GM21423 (cell line): Measurements from ENCODE around the gene THAP4.
"Not testable (repeated sequence)": the region's sequence is repeated elsewhere in the genome, so short reads cannot be mapped to it uniquely, and the experiment has no call there.

Experiments
- ATAC-seq: cut with Tn5 transposase; IDR thresholded peaks from one replicate; pipeline ENCODE4 v1.9.1; 2021; ENCODE audit warnings: mild to moderate bottlenecking, moderate library complexity; ENCODE audit not compliant: unreplicated experiment

The THAP4 gene

DNA sequence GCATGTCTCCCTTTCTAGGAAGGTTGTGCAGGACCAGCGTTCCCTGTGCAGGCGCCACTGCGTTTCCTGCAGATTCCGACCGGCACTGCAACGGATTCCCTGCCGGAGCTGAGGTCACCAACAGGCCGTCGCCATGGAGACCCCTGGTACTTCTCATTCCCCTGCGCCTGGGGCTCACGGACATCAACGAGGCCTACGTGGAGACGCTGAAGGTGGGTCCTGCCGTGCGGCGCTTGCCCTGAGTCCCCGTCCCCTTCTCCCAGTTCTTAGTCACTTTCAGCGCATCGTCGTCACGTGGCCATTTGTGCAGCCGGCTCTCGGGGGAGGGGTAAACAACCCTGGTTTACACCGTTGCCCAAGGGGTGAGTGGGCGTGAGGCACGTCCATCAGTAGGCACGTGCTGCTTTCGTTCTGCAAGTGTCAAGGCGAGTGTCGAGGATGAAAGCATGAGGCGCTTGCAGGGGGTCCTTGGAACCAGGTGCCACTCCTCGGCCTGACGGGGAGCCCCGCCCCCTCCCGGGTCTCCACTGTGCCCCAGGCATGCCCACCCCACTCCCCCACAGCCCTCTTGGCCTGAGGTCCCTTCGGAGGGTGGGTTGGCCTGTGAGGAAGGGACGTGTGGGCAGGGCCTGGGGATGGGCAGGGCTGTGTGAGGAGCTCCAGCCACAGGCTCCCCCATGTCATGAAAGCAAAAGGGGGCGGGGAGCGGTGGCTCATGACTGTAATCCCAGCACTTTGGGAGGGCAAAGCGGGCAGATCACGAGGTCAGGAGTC lies 29.9 kb upstream of the THAP4 start:
- ATAC-seq = no peak

DNA sequence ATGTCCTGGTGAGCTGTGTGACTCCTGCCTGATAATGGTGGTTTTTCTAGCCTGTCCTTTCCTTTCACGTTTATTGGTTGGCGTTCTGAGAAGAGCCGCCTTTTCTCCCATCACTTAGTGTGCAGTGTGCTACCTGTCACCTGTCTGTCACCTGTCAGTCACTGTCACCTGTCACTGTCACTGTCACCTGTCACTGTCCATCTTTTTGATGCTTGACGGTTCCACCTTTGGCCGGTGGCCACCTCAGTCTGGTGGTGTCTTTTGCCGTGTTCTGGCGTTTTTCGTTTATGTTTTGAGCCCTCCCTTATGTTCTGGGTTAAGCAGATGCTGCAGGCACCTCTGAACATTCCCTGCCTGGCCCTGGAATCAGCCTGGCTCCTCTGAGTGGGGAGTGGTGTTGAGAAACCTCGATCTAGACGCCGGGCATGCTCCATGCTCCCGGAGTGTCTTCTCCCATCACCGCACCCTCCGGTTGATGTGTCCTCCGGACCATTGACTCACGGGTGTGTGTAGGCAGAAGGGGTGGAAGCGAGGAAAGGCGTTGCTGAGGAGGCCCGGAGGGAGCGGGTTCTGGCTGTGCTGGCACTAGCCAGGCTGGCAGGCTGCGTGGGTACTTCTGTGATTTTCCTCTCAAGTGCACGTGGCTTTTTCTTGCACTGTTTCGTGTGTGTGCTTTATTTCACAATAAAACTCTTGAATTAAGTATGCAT lies 28.9 kb upstream of the THAP4 start:
- no peak for ATAC-seq

DNA sequence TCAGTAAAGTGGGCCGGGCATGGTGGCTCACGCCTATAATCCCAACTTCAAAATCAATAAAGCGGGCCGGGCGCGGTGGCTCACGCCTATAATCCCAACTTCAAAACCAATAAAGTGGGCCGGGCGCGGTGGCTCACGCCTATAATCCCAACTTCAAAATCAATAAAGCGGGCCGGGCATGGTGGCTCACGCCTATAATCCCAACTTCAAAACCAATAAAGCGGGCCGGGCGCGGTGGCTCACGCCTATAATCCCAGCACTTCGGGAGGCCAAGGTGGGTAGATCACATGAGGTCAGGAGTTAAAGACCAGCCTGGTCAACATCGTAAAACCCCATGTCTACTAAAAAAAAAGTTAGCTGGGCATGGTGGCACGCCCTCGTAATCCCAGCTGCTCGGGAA lies 25.8 kb upstream of the THAP4 start:
- not testable (repeated sequence) for ATAC-seq

DNA sequence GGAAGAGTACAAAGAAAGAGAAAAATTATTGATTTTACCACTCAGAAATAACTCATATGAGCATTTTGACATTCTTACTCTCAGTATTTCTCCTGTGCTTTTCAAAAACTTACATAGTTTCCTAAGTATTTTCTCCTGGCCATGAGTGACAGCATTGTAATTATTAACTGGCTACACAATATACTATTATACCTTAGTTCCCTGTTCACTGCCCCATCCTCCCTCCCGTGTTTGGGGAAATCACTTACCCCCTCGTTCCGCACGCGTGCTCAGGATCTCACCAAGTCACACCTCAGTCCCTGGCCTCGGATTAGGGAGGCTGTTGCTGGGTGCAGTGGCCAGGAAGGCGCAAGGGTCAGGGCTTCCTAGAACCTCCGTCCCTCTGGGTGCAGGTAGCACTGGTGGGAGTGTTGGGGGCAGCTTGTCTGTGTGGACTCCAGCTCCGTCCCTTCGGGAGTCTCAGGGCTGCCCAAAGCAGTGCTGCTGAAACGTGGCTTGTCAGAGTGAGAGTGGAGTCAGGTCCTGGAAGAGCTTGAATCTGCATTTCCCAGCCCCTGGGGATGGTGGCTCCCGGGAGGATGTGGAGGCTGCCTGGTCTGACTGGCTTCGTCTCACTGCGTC lies 23.7 kb upstream of the THAP4 start:
- ATAC-seq = no peak

DNA sequence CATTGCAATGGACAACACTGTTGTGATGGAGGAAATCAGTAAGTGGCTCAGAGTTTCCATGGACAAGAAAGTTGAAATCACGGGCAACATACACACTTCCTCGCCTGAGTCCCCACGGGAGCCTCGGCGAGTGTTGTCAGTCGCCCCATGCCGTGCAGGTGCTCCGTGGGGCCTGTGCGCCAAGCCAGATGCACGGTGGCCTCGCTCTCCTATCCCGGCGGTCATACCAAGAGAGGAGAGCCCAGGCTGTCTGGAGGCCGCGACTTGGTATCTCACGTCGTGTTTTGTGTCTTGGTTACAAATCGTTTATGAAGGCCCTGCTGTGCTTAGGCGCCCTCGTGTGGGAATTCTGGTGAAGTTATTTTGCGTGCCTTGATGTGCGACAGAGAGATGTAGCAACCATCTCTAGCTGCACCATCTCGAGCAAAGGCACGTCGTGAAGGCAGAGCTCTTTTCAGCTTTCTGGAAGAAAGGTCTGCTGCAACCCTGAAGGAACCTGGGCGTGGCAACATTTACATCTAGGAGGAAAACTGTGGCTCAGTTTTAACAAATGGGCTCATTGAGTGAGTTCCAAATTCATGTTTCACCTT lies 22.3 kb upstream of the THAP4 start:
- ATAC-seq = no peak

DNA sequence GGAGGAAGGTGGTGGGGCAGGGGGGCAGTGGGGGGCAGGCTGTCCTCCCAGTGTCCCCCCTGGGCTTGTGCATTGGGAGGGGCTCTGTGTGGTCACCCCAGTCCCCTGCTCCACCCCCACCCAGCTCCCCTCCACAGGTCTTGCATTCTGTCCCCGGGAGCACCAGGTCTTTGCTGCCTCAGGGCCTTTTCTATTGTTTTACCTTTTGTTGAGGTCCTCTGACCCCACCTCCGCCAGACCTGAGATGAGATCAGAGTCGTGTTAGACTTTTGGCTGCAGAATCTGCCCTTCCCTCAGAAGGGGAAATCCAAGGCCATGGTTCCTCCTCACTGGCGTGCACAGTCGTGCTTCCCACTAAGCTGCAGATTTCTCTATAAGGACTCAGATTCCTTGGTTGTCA lies 21.3 kb upstream of the THAP4 start:
- no peak for ATAC-seq

DNA sequence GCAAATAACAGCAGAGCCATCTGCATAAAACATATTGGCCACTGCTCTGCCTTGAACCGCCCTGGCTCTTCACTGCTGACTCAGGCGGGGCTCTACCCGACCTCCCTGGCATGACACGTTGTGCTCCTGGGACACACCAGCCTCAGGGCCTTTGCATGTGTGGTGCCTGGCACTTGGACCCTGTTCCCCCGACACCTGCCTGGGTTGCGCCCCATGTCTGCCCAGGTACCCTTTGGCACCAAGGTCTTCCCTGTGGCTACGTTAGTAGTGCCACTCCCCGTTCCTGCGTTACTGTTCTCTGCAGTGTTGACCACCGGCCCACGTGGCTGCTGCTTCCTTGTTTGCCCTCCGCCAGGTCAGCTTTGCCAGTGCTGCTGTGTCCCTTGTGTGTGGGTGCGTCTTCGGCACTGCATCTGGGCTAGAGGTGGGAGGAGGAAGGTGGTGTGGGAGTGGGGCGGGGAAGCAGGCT lies 20.9 kb upstream of the THAP4 start:
- ATAC-seq = no peak

DNA sequence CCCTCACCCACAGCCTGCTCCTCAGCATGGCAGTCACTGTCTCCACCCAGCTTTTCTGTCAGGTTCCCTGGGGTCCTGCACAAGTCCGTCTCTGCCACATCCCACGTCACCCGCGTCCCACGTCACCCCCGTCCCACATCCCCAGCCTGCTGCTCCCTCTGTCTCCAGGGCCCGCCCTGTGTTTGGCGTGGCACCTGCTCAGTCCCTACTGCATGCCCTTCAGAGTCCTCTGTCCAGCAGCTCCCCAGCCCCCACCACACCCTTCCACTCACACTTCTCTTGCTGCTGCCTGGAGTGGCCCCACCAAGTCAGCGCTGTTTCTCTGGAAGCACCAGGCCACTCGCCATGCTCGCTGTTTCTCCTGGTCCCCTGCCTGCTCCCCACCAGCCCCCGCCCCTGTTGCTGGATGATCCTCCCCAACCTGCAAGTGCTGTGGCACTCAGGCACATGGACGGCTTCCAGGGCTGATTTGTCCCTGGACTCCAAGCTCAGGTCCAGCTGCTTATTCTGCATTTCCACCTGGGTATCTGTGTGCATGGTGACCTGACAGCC lies 19.3 kb upstream of the THAP4 start:
- ATAC-seq = no peak

DNA sequence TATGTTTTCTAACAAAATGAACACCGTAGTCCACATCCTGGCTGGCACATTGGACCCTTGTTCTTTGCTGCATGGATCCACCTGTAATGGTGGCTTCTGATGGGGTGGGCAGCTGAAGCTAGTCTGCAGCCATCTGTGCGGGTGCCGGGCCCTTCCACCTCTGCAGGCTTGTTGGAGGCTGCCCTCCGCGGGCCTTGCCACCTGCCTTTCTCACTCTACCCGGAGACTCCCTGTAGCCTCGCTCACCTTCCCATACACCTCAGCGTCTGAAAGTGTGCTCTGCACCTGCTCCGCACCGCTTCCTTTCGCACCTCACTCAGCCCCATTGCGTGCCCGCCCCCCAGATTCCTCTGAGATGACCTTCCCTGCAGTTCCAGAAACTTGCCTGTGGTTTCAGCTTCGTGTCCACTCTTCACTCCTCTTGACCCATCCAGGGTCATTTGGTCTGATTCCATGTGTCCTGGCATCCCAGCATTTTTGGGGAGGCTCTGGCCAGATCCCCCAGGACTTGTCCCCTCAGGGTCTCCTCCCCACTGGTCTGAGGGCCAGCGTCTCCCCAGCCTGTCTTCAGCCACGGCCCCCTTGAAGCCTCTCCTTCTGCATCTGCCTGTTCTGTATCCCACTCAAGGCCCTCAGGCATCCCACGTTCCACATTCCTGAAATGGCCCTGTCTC lies 18.7 kb upstream of the THAP4 start:
- ATAC-seq = no peak

DNA sequence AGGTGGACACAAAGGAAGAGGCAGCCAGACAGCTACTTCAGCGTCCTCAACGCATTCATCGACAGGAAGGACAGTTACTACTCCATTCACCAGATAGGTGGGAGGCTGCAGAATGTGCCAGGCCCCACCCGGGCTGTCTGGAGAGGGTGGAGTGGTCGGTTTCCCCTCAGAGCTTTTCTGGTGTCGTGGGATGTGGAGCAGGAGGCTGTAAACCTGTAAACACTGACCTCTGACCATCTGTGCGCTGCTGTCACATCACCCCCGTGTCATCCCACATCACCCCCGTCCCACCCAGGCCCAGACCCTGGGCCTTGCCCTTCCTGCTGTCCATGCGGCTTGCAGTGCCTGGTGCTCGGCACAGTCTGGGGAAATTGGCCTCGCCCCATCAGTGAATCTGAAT lies 17.6 kb upstream of the THAP4 start:
- ATAC-seq = no peak

DNA sequence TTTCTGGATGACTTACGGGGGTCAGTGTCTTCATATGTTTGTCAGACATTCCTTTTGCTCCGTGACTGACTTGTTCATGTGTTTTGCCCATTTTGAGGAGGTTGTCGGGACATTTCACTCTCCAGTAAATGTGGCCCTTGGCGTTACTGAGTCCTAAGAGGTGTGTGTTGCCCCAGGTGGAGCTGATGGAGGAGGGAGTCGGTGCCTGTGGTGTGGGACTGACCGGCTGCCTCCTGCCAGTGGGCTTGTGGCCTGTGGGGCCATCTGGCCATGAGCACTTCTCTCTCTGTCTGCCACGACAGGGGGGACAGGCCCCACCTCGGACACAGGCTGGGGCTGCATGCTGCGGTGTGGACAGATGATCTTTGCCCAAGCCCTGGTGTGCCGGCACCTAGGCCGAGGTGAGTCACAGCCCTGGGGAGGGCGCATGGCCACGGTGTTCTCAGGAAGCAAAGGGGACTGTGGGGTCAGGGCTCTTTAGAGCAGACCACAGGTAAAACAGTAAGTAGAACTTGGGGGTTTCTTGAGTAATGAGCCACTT lies 16.3 kb upstream of the THAP4 start:
- no peak for ATAC-seq

DNA sequence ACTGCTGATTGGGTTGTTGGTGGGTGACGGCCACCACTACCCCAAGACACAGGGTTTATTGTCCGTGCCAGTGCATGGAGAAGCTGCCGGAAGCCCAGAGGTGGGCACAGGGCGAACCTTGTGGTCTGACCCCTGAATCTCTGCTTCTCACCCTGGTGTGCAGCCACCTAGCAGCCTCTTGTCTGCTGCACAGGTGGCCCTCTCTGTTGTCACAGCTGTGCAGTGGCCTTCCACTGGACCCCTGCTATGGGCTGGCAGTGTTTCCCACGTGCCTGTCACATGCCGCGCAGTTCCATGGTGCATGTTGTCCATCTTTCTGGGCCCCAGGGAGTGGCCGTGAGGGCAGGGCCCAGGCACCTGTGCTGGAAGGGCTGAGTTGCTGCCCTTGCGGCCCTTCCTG lies 15.8 kb upstream of the THAP4 start:
- no peak for ATAC-seq

DNA sequence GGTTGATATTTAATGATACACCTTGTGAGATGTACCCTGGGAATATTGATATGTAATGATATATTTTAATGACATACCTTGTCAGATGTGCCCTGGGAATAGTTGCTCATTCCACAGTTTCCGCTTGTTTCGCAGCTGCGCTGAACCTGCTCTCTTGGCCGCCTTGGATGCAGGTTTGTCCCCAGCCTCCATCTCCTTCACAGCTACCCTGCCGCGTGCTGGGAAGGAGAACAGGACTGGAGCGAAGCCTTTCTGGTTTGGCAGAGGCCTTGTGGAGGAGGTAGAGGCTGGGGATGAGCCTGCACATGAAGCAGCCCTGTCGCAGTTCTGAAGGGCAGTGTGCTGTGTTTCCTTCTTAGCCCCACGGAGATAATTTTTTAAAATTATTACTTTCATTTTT lies 15.2 kb upstream of the THAP4 start:
- no peak for ATAC-seq

DNA sequence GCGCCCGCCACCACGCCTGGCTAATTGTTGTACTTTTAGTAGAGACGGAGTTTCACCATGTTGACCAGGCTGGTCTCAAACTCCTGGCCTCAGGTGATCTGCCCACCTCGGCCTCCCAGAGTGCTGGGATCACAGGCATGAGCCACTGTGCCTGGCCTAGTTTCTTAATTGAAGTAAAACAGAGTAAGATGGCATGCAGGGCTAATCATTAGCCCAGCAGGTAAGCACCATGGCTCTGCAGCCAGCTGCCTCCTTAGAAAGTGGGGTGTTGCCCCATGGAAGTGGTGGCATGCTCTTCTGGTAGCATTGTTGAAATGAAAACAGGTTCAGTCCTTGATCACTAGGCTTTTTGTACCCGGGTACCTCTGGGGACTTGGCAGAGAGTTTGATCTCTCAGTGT lies 13.0 kb upstream of the THAP4 start:
- ATAC-seq = no peak

DNA sequence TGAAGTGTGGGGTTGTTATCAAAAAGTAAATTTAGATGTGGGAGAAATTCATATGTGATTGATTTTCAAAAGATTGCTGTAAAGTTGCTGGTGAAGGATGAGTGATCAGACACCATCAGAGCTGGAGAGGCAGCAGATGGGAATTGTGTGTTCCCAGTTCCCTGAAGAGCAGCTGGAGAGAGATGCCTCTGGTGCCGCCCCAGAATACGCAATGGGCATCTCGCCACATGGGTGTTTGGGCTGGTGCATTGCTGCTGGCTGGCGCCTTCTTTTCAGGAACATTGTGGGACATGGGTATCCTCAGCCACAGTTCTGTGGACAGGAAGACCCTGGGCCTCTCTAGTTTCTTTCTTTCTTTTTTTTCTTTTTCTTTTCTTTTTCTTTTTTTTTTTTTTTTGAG lies 12.4 kb upstream of the THAP4 start:
- ATAC-seq = no peak

DNA sequence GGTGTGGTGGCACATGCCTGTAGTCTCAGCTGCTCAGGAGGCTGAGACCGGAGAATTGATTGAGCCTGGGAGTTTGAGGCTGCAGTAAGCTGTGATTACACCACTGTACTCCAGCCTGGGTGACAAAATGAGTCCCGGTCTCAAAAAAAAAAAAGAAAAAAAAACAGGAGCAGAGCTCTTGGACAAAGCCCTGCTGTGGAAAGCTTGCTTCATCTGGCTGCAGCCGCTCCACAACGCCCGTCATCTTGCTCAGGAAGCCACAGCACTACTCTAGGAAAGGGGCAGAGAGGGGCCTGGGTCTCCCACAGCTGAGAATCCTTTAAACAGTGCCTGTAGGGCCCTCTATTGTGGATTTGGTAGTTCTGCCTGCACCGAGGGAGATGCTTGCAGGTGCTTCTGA lies 11.5 kb upstream of the THAP4 start:
- ATAC-seq = no peak

DNA sequence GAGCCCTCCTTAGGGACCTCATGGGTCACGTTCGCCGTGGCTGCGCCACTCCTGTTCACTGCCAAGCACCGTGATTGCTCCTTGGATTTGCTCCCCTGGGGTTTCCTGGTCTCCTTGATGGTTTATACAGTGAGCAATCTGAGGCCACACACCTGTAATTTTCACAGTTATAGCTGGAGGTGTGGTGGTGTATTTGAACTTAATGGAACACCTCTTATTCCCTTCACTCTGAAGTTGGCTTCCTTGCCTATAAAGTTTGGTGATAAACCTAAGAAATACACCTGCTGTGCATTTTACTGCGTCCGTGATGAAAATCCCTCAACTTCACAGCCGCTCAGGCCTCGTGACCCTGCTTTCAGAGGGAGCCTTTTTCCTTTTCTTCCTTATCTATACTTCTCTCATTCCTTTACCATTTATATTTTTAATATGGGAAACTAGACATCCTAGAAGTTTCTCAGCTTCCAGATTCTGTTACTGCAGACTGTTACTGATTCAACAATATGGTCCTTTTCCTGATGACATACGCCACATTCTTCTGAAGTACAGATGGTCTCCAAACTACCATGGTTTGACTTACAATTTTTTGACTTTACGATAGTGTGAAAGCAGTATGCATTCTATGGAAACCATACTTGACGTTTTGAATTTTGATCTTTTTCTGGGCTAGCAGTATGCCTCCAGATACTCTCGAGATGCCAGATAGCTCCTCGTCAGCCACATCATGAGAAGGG lies 9.1 kb upstream of the THAP4 start:
- no peak for ATAC-seq

DNA sequence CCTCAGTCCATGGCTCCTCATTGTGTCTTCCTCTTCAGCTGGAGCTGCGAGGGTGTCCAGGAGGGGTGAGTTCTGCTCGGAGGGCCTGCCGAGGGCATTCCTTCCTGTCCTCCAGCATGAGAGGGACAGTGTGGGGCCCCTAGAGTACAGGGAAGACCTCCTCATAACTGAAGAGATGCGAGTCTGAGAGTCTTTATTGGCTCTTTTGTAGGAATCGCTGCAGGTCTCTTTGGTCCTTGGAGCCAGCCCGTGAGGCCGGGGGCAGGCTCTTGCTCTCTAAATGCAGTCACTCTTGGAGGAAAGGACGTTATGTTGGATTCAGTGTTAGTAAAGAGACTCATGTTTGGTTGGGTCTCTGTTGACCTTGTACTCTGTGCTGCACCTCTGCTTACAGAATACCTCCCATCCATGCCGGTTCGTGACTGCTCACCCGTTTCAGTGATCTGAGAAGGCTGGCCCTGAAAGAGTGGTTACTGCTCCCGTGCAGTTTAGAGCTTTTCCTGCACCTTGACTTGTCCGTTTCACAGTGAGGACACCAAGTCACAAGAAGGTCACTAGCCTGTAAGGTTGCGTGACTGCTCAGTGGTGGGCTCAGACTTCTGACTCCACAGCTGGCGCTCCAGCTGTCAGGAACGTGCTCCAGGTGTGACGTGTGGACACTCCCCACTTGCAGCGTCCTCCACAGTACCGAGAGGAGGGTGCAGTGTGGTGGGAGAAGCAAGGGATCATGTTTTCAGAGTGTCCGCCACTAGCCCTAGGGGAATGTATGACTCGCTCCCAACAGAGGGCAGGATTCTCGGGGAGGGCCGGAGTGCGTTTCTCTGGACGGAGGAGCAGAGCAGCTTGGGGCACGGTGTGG lies 8.3 kb upstream of the THAP4 start:
- ATAC-seq = no peak

DNA sequence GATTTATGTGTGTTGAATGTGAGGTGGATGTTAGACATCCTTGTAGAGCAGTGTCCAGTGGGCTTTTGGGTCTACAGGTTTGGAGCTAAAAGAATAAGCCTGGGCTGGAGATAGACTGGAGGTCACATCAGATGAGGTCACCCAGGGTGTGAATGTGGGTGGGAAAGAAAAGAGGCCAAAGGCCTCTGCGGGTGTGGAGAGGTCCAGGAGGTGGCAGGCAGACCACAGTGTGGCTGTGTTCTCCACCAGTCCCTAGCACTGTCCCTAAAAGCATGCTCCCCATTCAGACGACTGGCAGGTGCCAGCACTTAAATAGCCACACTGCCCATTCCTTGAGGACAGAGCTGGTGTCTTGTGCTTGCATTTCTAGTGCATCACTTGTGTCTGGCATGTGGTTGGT lies 4.7 kb upstream of the THAP4 start:
- no peak for ATAC-seq
